GM12878 (cell line): ENCODE data around the gene DNAJC22. TPM values are rescaled to one million over a fixed set of nuclear protein-coding genes. Genes with fewer than 3 reads are reported as not detected.

Experiments
- ATAC-seq: fragments of 200-7000 bp; cut with Tn5 transposase; 3 replicates; pipeline ENCODE4 v1.9.1; 2020; ENCODE audit warnings: mild to moderate bottlenecking, moderate library complexity
- BruUV-seq: library from RNA; stranded (reverse); fragments of 400-500 nt; replicated peaks from 2 replicates; lab custom pipeline; 2021; lab: Mats Ljungman, UMichigan
- CTCF ChIA-PET: fragments of 300-600 bp; sonication (Branson Sonifier 250); formaldehyde crosslinking; extraction: SDS; loops from one replicate; lab custom pipeline; 2021; ENCODE audit warnings: inconsistent platforms; lab: Yijun Ruan, JAX
- POLR2A ChIA-PET: fragments of 350-600 bp; formaldehyde crosslinking; extraction: SDS; loops from one replicate; lab custom pipeline; 2021; ENCODE audit warnings: inconsistent platforms; lab: Charles Lee
- RAD21 ChIA-PET: fragments of 300-600 bp; sonication (Branson Sonifier 250); formaldehyde crosslinking; loops from one replicate; lab custom pipeline; 2023; ENCODE audit warnings: antibody characterized with exemption; ENCODE audit not compliant: unreplicated experiment; lab: Charles Lee
- SMC1A ChIA-PET: fragments of 300-600 bp; sonication (Branson Sonifier 250); formaldehyde crosslinking; loops from one replicate; lab custom pipeline; 2023; ENCODE audit not compliant: unreplicated experiment, uncharacterized antibody; lab: Charles Lee
- DNase-seq: peaks from one replicate; pipeline ENCODE4 v3.0.0-alpha.2; 2011; ENCODE audit warnings: low read depth, low spot score
- FAIRE-seq: peaks from 3 replicates; lab custom pipeline; 2011; peaks lifted over from hg19 to GRCh38; lab: Jason Lieb, UNC
- H2AFZ ChIP-seq: 2 replicates; pipeline ENCODE4 v1.6.0; 2011; ENCODE audit warnings: low read depth, low read length, control low read depth; ENCODE audit not compliant: control insufficient read depth
- H3K27ac ChIP-seq: 2 replicates; pipeline ENCODE4 v1.5.1; 2011; ENCODE audit warnings: control low read depth; ENCODE audit not compliant: control insufficient read depth, insufficient read depth
- H3K27me3 ChIP-seq, 2 experiments: replicated peaks in 1 of 2; 2 replicates each; pipeline versions ENCODE4 v1.6.0 to v1.6.1; 2011; ENCODE audit warnings: low read length in 1 of 2; ENCODE audit not compliant: control insufficient read depth in 2 of 2, insufficient read depth in 2 of 2
- H3K36me3 ChIP-seq, 2 experiments: 2 replicates each; pipeline ENCODE4 v1.5.1; 2011; ENCODE audit warnings: low read length in 1 of 2; ENCODE audit not compliant: control insufficient read depth in 2 of 2, insufficient read depth in 2 of 2
- H3K4me1 ChIP-seq: 2 replicates; pipeline ENCODE4 v1.6.1; 2011; ENCODE audit warnings: mild to moderate bottlenecking, low read length, moderate library complexity, mixed read lengths; ENCODE audit not compliant: control insufficient read depth, insufficient read depth
- H3K4me2 ChIP-seq: 2 replicates; pipeline ENCODE4 v1.6.0; 2011; ENCODE audit warnings: control low read depth; ENCODE audit not compliant: control insufficient read depth, insufficient read depth
- H3K4me3 ChIP-seq: fragments of 200-600 bp; sonication (generic); 2 replicates; pipeline ENCODE4 v1.5.1; 2016
- H3K79me2 ChIP-seq: 2 replicates; pipeline ENCODE4 v1.6.0; 2011; ENCODE audit warnings: low read length; ENCODE audit not compliant: control insufficient read depth, insufficient read depth
- H3K9ac ChIP-seq: 2 replicates; pipeline ENCODE4 v1.8.0; 2011; ENCODE audit warnings: low read length, control low read depth, mixed read lengths; ENCODE audit not compliant: control insufficient read depth, insufficient read depth
- H3K9me3 ChIP-seq: replicated peaks from 3 replicates; pipeline ENCODE4 v1.5.1; 2011; ENCODE audit warnings: mild to moderate bottlenecking, low read length; ENCODE audit not compliant: control insufficient read depth, insufficient read depth
- H4K20me1 ChIP-seq: 2 replicates; pipeline ENCODE4 v1.6.0; 2011; ENCODE audit not compliant: control insufficient read depth, insufficient read depth
- BACH1 ChIP-seq: fragments of 450-650 bp; IDR thresholded peaks from 2 replicates; pipeline ENCODE4 v1.6.1; 2017; ENCODE audit warnings: mild to moderate bottlenecking, borderline replicate concordance
- CEBPB ChIP-seq, 2 experiments: fragments of 150-350 bp in 1 of 2; IDR thresholded peaks; 2 replicates each; pipeline ENCODE4 v1.6.1; 2012 to 2014; ENCODE audit warnings: low read depth in 2 of 2, low read length in 2 of 2, borderline replicate concordance in 1 of 2, inconsistent platforms in 1 of 2
- E4F1 ChIP-seq: fragments of 450-650 bp; IDR thresholded peaks from 2 replicates; pipeline ENCODE4 v1.6.1; 2018; ENCODE audit warnings: borderline replicate concordance, mild to moderate bottlenecking; ENCODE audit not compliant: partially characterized antibody
- FOS ChIP-seq: IDR thresholded peaks from 3 replicates; pipeline ENCODE4 v1.6.1; 2011; ENCODE audit warnings: borderline replicate concordance; ENCODE audit not compliant: insufficient read length; ENCODE audit errors: extremely low read depth
- GABPA ChIP-seq: IDR thresholded peaks from 2 replicates; pipeline ENCODE4 v1.6.1; 2014; ENCODE audit warnings: antibody characterized with exemption, low read depth, mild to moderate bottlenecking, inconsistent platforms
- LARP7 ChIP-seq: fragments of 450-650 bp; IDR thresholded peaks from 2 replicates; pipeline ENCODE4 v1.6.1; 2017; ENCODE audit warnings: mild to moderate bottlenecking
- NR2C1 ChIP-seq: fragments of 450-650 bp; IDR thresholded peaks from 2 replicates; pipeline ENCODE4 v1.6.1; 2017; ENCODE audit warnings: antibody characterized with exemption, mild to moderate bottlenecking, moderate library complexity
- PAX5 ChIP-seq: IDR thresholded peaks from 2 replicates; pipeline ENCODE4 v1.6.1; 2011; ENCODE audit warnings: low read depth, low read length, borderline replicate concordance
- POLR2AphosphoS5 ChIP-seq: IDR thresholded peaks from 2 replicates; pipeline ENCODE4 v1.6.1; 2011; ENCODE audit warnings: mild to moderate bottlenecking, low read length, inconsistent platforms
- SREBF2 ChIP-seq: IDR thresholded peaks from 2 replicates; pipeline ENCODE4 v1.6.1; 2012; ENCODE audit warnings: mild to moderate bottlenecking, low read length
- SRF ChIP-seq, 2 experiments: IDR thresholded peaks; 2 replicates each; pipeline ENCODE4 v1.6.1; 2011; ENCODE audit warnings: low read depth in 2 of 2, low read length in 2 of 2, mild to moderate bottlenecking in 1 of 2, moderate library complexity in 1 of 2
- STAT1 ChIP-seq: fragments of 450-650 bp; conservative IDR thresholded peaks from 2 replicates; pipeline ENCODE4 v1.6.1; 2014; ENCODE audit warnings: antibody characterized with exemption, mild to moderate bottlenecking
- SUPT20H ChIP-seq: IDR thresholded peaks from 2 replicates; pipeline ENCODE4 v1.6.1; 2011; ENCODE audit warnings: low read depth, mild to moderate bottlenecking, low read length, moderate library complexity, borderline replicate concordance; ENCODE audit not compliant: control insufficient read depth
- YBX1 ChIP-seq: fragments of 450-650 bp; IDR thresholded peaks from 2 replicates; pipeline ENCODE4 v1.6.1; 2016; ENCODE audit warnings: antibody characterized with exemption
- ZBTB4 ChIP-seq: fragments of 450-650 bp; formaldehyde crosslinking; IDR thresholded peaks from 2 replicates; pipeline ENCODE4 v1.4.0; 2022; ENCODE audit warnings: mild to moderate bottlenecking, moderate library complexity
- ZNF217 ChIP-seq: fragments of 450-650 bp; IDR thresholded peaks from 2 replicates; pipeline ENCODE4 v1.6.1; 2017; ENCODE audit warnings: antibody characterized with exemption, mild to moderate bottlenecking
- WGBS: methylation state at CpG from one replicate; pipeline ENCODE4 v1.1.6; 2016; ENCODE audit warnings: low lambda C conversion rate; ENCODE audit not compliant: insufficient replicate concordance, insufficient coverage; ENCODE audit errors: missing lambda C conversion rate; 5-methylcytosine and 5-hydroxymethylcytosine counted together
- in situ Hi-C: fragments of 300-500 bp; cut with MboI; formaldehyde crosslinking; loops from 9 replicates; pipeline ENCODE4 v1.14.3; 2018; ENCODE audit warnings: mixed read lengths
- intact Hi-C: fragments of 100-400 bp; cut with micrococcal nuclease; formaldehyde crosslinking; loops from one replicate; pipeline ENCODE4 v1.14.2; 2022; ENCODE audit not compliant: unreplicated experiment
- polyA plus RNA-seq, 11 experiments: library from polyadenylated mRNA; depleted of rRNA in 4 of 11; unstranded in 6 of 11; stranded (reverse) in 5 of 11; fragments of >200 nt; fragmentation: Nextera tagmentation in 4 of 11; fragmentation: Illumina TruSeq in 1 of 11; extraction: Ambion mirVana in 4 of 11; extraction: Trizol in 1 of 11; gene quantifications; 1 replicate in 1 of 11; 2 replicates in 10 of 11; pipeline versions ENCODE4 v1.2.1 to v1.2.3, GENCODE V29; 2011 to 2016; ENCODE audit warnings: inconsistent platforms in 2 of 11, missing spikeins in 2 of 11, low read depth in 1 of 11
- total RNA-seq, 4 experiments: library from RNA; depleted of rRNA in 3 of 4; stranded (reverse); fragments of >200 nt in 3 of 4; fragmentation: Illumina TruSeq in 1 of 4; extraction: Trizol in 1 of 4; gene quantifications; 2 replicates each; pipeline versions ENCODE4 v1.2.1 to v1.2.3, GENCODE V29; 2013 to 2021

The DNAJC22 gene
- total and polyA plus RNA-seq, 10 of the 15 experiments (the other 5 are each of a cell fraction or from before 2014, with no cell fraction given), result 0.06 to 0.61 (median 0.13) TPM; not detected in 3

- in situ Hi-C loops (no loop called here), intact Hi-C loops (no loop called here)
- Histone ChIP-seq H3K27me3 (no peaks in the 10 kb centered on the region), H4K20me1 (0 out of 2 replicates have a peak, but pooled peaks cover 3% of the 10 kb centered on the region), H3K9me3 (no peaks in the 10 kb centered on the region), H2AFZ (no peak overlapping the region), H3K36me3 (peaks cover 0 to 8% of the 10 kb centered on the region in 2 experiments; a peak in 1 of 4 replicates), H3K4me1 (no peaks in the 10 kb centered on the region), H3K4me2 (no peak overlapping the region), H3K27ac (no peak overlapping the region), H3K9ac (no peak overlapping the region), H3K79me2 (peaks cover 52% of the 10 kb centered on the region), H3K4me3 (no peak overlapping the region)
- no peak for TF ChIP-seq SREBF2
- no peak for TF ChIP-seq POLR2AphosphoS5
- TF ChIP-seq PAX5, result no peak
- TF ChIP-seq CEBPB (IDR thresholded peaks at IDR 0.05; ENCODE audit: borderline replicate concordance in 1 of 2, low read depth in 2 of 2, low read length in 2 of 2), result no peak
- TF ChIP-seq ZBTB4 (CRISPR knock-in tag), result no peak
- TF ChIP-seq SRF (IDR thresholded peaks at IDR 0.05; ENCODE audit: low read depth in 2 of 2, low read length in 2 of 2), result no peak
- TF ChIP-seq SUPT20H, result no peak
- no peak for TF ChIP-seq LARP7
- TF ChIP-seq NR2C1, result no peak
- no peak for TF ChIP-seq E4F1
- no peak for TF ChIP-seq GABPA
- no peak for TF ChIP-seq FOS
- no peak for TF ChIP-seq STAT1
- TF ChIP-seq BACH1, result no peak
- no peak for TF ChIP-seq ZNF217
- TF ChIP-seq YBX1, result no peak
- no peak for ATAC-seq
- 100% methylated on average over 1 of the region's 1 CpG for WGBS
- no peak for DNase-seq
- POLR2A ChIA-PET, result interaction anchor here (0.6 to 0.7 kb wide), 9 partner anchors 11 to 1123 kb away, joined by 3 to 8 read pairs (median 4); no protein-coding TSS in a partner anchor
- CTCF ChIA-PET, result interaction anchor here (0.6 to 1.3 kb wide), 3 partner anchors 20 to 1166 kb away, joined by 3 to 4 read pairs (median 4); no protein-coding TSS in a partner anchor
- SMC1A ChIA-PET, result interaction anchor here (1.0 to 1.4 kb wide), 4 partner anchors 8 to 38 kb away, joined by 3 to 5 read pairs (median 4); no protein-coding TSS in a partner anchor
- BruUV-seq, result no TSS peak
- RAD21 ChIA-PET, result interaction anchor here (0.9 to 1.5 kb wide), 3 partner anchors 19 to 39 kb away, joined by 3 to 5 read pairs (median 4); no protein-coding TSS in a partner anchor
- FAIRE-seq, result no peak
These were observed 50.3 kb downstream of the DNAJC22 start for GRCh38 chr12:49397000-49397399.
